Activated naive CD4-positive, alpha-beta T cell treated with anti-CD3 and anti-CD28 coated beads for 36 hours (primary cell): ENCODE results near the gene RNF223. TPM values are rescaled to one million over a fixed set of nuclear protein-coding genes. Genes with fewer than 3 reads are reported as not detected.
A peak's percentile ranks its signal among the peaks of the same experiment; 100 is the strongest.

Experiments used
- CTCF ChIA-PET: fragments of 350-600 bp; sonication (Branson Sonifier 250); formaldehyde crosslinking; loops from one replicate; lab custom pipeline; 2021; ENCODE audit warnings: antibody characterized with exemption; lab: Charles Lee
- DNase-seq: peaks from one replicate; pipeline ENCODE4 v3.0.0-alpha.2; 2020
- H3K27ac Mint-ChIP-seq: one replicate; pipeline ENCODE4 v1.8.0; 2021; ENCODE audit warnings: mild to moderate bottlenecking, mixed read lengths
- H3K27me3 Mint-ChIP-seq: one replicate; pipeline ENCODE4 v1.8.0; 2021; ENCODE audit warnings: low read depth, mixed read lengths
- H3K36me3 Mint-ChIP-seq: one replicate; pipeline ENCODE4 v1.8.0; 2021; ENCODE audit warnings: low read depth, mixed read lengths
- H3K4me1 Mint-ChIP-seq: one replicate; pipeline ENCODE4 v1.8.0; 2021; ENCODE audit warnings: low read depth, mixed read lengths
- H3K4me3 Mint-ChIP-seq: one replicate; pipeline ENCODE4 v1.8.0; 2021; ENCODE audit warnings: mild to moderate bottlenecking, moderate library complexity, mixed read lengths
- H3K9me3 Mint-ChIP-seq: one replicate; pipeline ENCODE4 v1.8.0; 2021; ENCODE audit warnings: mixed read lengths
- intact Hi-C: fragments of 100-400 bp; cut with micrococcal nuclease; formaldehyde crosslinking; loops from one replicate; pipeline ENCODE4 v1.15.1; 2023
- total RNA-seq, 2 experiments: library from RNA; stranded (reverse); gene quantifications; one replicate each; pipeline ENCODE4 v1.2.3, GENCODE V29; 2021

RNF223 gene
- total RNA-seq, 2 experiments from 2014 or later = not detected

DNA sequence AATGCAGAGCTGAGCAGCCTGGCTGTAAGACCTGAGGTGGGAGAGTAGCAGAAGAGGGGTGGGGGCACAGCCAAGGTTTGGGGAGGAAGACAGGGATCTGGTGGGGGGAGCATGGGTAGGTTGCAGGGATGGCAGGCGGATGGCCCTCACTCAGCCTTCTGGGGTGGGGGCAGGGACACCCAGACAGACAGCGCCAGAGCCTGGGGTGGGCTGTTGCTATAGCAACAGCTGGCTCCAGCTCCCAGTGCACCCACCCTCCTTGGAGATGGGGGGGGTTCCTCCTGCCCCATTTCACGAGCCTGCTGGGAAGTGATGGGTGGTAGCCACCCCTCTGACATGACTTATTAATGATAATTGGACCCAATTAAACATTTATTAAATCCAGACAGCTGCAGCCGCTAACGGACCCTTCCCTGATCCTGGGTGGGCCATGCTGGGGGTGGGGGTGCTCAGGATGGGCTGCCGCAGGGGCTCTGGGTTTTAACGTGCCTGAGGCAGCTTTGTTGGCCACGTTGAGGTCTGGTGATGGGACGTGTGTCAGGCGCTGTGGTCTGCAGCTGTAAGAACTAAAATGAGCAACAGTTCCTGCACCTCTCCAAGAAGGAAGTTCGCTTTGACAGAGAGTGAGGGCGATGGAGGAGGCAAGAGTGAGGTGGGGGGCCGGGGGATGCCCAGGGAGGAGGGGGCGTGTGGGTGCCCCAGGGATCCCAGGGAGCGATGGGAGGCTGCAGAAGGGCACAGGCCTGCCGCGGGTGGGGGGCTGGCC, 34.8 kb downstream of the RNF223 start:
- CTCF ChIA-PET = interaction anchor here (0.9 to 3.1 kb wide), 2 partner anchors 24 to 83 kb away, joined by 3 to 12 read pairs; no protein-coding TSS in a partner anchor
- H3K27me3 Mint-ChIP-seq = peaks cover 16% of the 10 kb centered on the region
- peaks cover 19% of the 10 kb centered on the region for H3K4me1 Mint-ChIP-seq
- no peak overlapping the region for H3K27ac Mint-ChIP-seq
- peak overlapping the region; percentile 57 for H3K4me3 Mint-ChIP-seq
- H3K36me3 Mint-ChIP-seq = no peaks in the 10 kb centered on the region
- intact Hi-C loops = loop anchor here (10.0 kb wide), 1 partner anchor 195 kb away; the partner anchor contains the start of genes B3GALT6 and SDF4
- H3K9me3 Mint-ChIP-seq = no peaks in the 10 kb centered on the region
- peak; percentile 66 for DNase-seq

DNA sequence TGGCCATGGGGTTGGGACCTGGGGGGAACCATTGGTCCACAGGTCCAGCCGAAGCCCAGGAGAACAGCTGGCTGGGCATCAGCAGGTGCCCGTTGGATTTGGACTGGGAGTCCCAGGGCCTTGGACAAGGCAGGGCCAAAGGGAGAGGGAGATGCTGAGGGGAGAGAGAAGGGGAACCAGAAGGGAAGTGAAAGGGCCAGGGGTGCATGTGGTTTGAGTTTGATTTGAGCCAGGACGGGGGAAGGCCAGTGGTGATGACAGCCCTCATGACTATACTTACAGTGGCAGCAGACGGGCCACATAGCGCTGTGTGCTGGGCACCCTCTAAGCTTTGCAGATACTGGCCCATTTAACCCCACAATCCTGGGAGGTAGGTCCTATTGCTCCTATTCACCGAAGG, 35.4 kb downstream of the RNF223 start:
- Mint-ChIP-seq H3K27ac (no peak overlapping the region), H3K4me1 (peaks cover 19% of the 10 kb centered on the region), H3K4me3 (no peak overlapping the region)

DNA sequence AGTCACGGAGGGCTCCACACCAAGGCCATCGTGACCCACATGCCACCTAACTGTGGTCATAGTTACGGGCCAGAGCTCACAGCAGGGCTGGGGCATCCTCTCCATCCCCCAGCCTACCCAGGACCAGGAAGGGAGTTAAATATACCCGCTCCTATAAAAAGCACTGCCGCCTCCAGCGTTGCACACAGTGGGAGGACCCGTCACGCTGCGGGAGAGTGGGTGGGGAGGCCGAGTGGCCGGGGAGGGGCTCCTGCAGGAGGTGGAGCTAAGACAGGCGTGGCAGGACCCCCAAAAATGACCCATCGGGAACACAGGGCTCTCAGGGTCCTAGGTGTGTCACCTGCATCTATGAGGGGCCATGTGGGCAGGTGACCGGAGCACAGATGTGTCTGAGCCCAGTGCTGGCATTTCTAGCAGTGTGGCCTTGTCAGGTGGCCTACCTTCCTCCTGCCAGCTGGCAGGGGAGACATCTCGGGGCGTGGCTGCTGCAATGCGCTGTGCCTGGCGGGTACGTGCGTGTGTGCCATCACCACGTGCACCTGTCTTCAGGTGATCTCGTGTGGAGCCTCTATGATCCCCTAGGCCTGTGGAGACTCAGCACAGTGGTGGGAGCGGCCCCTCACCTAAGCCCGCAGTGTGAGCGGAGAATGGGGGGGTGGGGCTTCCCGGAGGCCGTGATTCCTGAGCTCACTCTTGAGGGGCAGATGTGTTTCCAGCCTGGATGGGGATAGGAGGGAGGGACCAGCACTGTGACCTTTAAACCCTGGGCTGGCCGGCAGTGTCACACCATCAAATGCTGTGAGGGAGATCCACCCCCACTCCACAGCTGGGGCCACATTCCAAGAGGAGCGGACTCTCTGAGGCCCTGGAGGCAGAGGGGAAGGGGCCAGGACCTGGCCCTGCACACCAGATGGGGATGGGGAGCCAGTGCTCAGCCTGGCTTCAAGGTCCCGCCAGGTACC, 36.5 kb downstream of the RNF223 start:
- DNase-seq = no peak
- CTCF ChIA-PET = interaction anchor here (1.1 to 3.1 kb wide), 3 partner anchors 19 to 54 kb away, joined by 3 to 12 read pairs (median 3); no protein-coding TSS in a partner anchor
- Mint-ChIP-seq H3K27ac (no peak overlapping the region), H3K36me3 (no peaks in the 10 kb centered on the region), H3K4me3 (no peak overlapping the region), H3K27me3 (peaks cover 16% of the 10 kb centered on the region), H3K4me1 (peaks cover 19% of the 10 kb centered on the region), H3K9me3 (no peaks in the 10 kb centered on the region)
- intact Hi-C loops = loop anchor here (10.0 kb wide), 1 partner anchor 197 kb away; the partner anchor contains the start of genes B3GALT6 and SDF4

More for the DNA sequence above, 35.4 kb downstream of the RNF223 start:
- no peaks in the 10 kb centered on the region for H3K36me3 Mint-ChIP-seq
- DNase-seq = no peak
- peaks cover 16% of the 10 kb centered on the region for H3K27me3 Mint-ChIP-seq
- no peaks in the 10 kb centered on the region for H3K9me3 Mint-ChIP-seq
- intact Hi-C loops = loop anchor here (10.0 kb wide), 1 partner anchor 196 kb away; the partner anchor contains the start of genes B3GALT6 and SDF4
- CTCF ChIA-PET = interaction anchor here (1.1 to 3.1 kb wide), 3 partner anchors 20 to 55 kb away, joined by 3 to 12 read pairs (median 3); no protein-coding TSS in a partner anchor

DNA sequence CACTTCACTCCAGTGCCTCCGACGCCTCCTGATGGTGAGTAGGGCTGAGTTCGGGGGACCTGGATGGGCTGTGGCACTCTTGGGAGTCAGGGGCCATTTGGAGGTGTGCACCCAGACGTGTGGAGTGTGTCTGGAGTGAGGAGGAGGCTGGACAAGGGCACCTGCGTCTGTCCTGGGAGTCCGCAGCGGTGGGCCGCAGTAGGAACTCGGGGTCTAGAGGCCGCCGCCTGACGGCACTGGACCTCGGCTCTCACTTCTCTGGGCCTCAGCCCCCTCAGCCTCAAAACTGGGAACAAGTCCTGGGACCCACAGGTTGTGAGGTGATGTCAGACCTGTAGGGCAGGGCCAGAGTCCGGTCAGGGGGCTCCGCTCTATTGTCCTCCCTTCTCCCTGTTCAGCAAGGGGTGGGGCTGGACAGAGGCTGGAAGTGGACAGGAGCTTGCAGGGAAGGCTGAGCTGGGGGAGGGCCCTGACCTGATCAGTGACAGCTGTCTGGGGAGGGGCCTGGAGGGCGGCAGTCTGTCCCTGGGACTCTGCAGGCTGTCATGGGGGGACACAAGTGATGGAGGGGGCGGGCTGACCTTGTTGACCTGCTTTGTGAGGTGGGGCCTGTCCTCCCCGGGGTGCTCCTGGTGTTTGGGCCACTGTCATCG, 38.7 kb downstream of the RNF223 start:
- H3K4me3 Mint-ChIP-seq = no peak overlapping the region
- peaks cover 28% of the 10 kb centered on the region for H3K4me1 Mint-ChIP-seq
- CTCF ChIA-PET = no interaction called here
- no peak for DNase-seq
- no peak overlapping the region for H3K27ac Mint-ChIP-seq
- intact Hi-C loops = loop anchor here (10.0 kb wide), 1 partner anchor 199 kb away; the partner anchor contains the start of genes B3GALT6 and SDF4
- no peaks in the 10 kb centered on the region for H3K9me3 Mint-ChIP-seq
- peaks cover 23% of the 10 kb centered on the region for H3K27me3 Mint-ChIP-seq
- H3K36me3 Mint-ChIP-seq = no peaks in the 10 kb centered on the region

DNA sequence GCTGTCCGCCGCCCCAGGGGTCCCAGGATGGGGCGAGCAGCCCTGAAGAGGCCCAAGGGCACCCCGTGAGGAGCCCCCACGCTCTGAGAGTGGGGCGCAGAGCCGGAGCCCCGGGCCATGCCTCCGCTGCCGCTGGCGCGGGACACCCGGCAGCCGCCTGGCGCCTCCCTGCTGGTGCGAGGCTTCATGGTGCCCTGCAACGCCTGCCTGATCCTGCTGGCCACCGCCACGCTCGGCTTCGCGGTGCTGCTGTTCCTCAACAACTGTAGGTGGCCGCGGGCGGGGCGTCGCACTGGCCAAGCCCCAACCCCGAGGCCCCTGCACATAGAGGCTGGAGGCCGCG, 39.7 kb downstream of the RNF223 start:
- intact Hi-C loops = loop anchor here (10.0 kb wide), 1 partner anchor 200 kb away; the partner anchor contains the start of genes B3GALT6 and SDF4
- no peak for DNase-seq
- H3K4me3 Mint-ChIP-seq = peak overlapping the region; percentile 49
- H3K27me3 Mint-ChIP-seq = peaks cover 19% of the 10 kb centered on the region
- CTCF ChIA-PET = interaction anchor here (1.4 kb wide), 1 partner anchor 24 kb away, joined by 4 read pairs; no protein-coding TSS in a partner anchor
- peaks cover 20% of the 10 kb centered on the region for H3K4me1 Mint-ChIP-seq
- H3K27ac Mint-ChIP-seq = no peak overlapping the region
- H3K36me3 Mint-ChIP-seq = no peaks in the 10 kb centered on the region
- H3K9me3 Mint-ChIP-seq = no peaks in the 10 kb centered on the region

DNA sequence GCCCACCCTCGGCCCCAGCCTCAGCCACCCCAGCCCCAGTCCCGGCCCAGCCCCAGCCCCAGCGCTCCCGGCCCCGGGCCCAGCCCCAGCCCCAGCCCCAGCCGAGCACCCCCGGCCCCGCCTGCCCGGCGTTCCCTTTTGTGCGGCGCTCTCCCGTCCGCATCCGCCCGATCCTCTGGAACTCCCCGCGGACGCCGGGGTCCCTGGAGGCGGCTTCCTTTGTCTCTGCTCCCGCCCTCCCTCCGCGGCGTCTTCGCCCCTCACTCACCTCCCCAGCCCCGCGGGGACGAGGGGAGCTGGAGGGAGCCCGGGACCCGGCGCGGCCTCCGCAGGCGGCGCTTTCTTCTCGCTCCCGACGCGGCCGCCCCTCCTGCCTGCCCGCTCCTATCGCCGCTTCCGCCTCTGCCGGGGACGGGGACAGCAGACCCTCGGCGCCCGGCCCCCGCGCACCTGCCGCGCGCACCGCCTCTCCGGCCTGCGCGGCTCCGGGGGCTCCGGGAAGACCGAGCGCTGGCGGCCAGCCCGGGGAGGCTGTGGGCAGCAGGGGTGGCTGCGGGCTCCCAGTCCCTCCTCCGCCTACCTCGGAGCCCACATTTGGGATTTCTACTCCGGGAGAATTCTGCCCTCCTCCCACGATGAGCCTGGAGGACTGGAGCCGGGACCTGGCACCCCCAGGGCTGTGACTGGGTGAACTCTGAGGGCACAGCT, 40.2 kb downstream of the RNF223 start:
- Mint-ChIP-seq H3K27me3 (peaks cover 14% of the 10 kb centered on the region), H3K36me3 (no peaks in the 10 kb centered on the region), H3K4me3 (peak overlapping the region; percentile 49), H3K27ac (no peak overlapping the region), H3K9me3 (no peaks in the 10 kb centered on the region), H3K4me1 (peaks cover 15% of the 10 kb centered on the region)
- peak; percentile 49 for DNase-seq
- CTCF ChIA-PET = interaction anchor here (0.6 to 2.4 kb wide), 6 partner anchors 11 to 430 kb away, joined by 3 to 19 read pairs (median 4); no protein-coding TSS in a partner anchor
- intact Hi-C loops = loop anchor here (1.0 to 10.0 kb wide), 8 partner anchors 21 to 338 kb away; partner anchors contain the start of genes B3GALT6, C1orf159, ISG15 and PUSL1

DNA sequence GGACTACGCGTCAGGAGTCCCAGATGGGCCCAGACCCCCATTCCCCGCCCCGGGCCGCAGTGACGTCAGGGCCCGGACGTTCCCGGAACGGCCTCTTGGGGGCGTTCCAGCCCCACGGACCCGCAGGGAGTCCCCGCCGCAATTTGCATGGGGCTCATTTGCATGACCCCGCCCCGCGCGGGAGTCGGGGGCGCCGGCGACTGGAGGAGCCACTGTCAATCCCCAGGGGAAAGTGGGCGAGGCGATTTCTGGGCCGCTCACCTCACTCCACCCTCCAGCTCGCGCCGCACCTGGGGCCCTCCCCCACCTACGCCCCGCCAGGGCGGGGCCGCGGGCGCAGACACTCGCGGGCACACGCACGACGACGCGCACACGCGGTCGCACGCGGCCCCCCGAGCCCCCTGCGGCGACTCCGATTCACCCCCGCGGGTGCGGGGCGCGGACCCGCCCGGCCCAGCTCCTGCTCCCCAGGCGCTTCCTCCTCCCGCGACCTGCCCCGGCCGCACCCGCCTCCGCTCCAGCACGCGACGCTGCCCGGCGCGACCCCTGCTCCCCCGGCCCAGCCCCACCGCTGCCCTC, 41.0 kb downstream of the RNF223 start:
- Mint-ChIP-seq H3K36me3 (no peaks in the 10 kb centered on the region), H3K27me3 (peaks cover 9% of the 10 kb centered on the region), H3K4me1 (peaks cover 9% of the 10 kb centered on the region), H3K9me3 (no peaks in the 10 kb centered on the region), H3K27ac (no peak overlapping the region), H3K4me3 (peak overlapping the region; percentile 45)
- DNase-seq = peak; percentile 97
- CTCF ChIA-PET = interaction anchor here (0.6 to 2.4 kb wide), 7 partner anchors 10 to 431 kb away, joined by 3 to 19 read pairs (median 5); no protein-coding TSS in a partner anchor
- intact Hi-C loops = loop anchor here (1.0 to 10.0 kb wide), 8 partner anchors 20 to 339 kb away; partner anchors contain the start of genes B3GALT6, C1orf159, ISG15 and PUSL1

DNA sequence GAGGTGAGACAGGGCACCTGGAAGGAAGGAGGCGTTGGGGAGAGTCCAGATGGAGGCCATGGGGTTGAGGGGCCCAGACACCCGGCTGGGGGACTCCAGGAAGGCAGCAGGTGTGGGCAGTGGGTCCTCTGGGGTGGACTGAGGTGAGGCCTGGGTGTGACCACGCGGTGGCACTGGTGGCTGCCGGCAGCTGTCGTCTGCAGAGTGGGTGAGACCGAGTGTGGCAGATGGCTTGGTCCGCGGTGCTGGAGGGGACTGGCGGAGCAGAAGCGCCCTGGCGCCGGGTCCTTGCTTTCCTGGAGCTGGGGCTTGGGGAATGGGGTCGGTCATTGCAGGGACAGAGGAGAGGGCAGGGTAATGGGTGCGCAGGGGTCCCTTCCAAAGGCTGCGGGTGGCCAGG, 41.7 kb downstream of the RNF223 start:
- peaks cover 9% of the 10 kb centered on the region for H3K4me1 Mint-ChIP-seq
- no peaks in the 10 kb centered on the region for H3K36me3 Mint-ChIP-seq
- DNase-seq = peak; percentile 42
- intact Hi-C loops = loop anchor here (2.0 to 10.0 kb wide), 4 partner anchors 20 to 276 kb away; partner anchors contain the start of genes B3GALT6, ISG15, PUSL1 and SDF4
- peak overlapping the region; percentile 51 for H3K4me3 Mint-ChIP-seq
- no peaks in the 10 kb centered on the region for H3K9me3 Mint-ChIP-seq
- H3K27me3 Mint-ChIP-seq = peaks cover 9% of the 10 kb centered on the region
- H3K27ac Mint-ChIP-seq = peak overlapping the region; percentile 36
- CTCF ChIA-PET = interaction anchor here (1.5 to 2.4 kb wide), 3 partner anchors 31 to 90 kb away, joined by 7 to 19 read pairs (median 10); no protein-coding TSS in a partner anchor

DNA sequence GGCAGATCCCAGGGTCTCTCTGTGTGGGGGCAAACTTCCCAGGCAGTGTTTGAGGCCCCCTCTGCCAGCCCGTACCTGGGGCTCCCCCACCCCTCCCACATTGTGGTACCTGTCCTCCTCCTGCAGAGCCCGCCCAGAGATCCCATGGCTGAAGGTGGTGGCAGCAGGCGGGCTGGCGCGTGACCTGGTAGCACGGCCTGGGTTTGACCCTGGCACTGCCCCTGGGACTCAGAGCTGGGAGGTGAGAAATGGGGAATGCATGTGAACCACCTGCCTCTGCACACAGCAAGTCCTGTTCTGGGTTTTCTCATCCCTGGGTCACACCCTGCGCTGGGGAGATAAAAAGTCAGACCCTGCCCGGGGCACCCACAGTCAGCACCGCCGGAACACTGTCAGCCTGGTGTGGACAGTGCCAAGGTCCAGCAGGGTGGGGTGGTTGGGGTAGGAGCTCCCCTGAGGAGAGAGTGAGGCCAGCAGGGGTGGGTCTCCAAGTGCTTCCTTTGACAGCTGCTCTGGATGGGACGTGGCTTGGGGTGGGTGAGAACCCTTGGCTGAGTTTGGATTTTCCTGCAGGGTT, 42.4 kb downstream of the RNF223 start:
- H3K4me3 Mint-ChIP-seq = no peak overlapping the region
- H3K9me3 Mint-ChIP-seq = no peaks in the 10 kb centered on the region
- peaks cover 9% of the 10 kb centered on the region for H3K4me1 Mint-ChIP-seq
- CTCF ChIA-PET = interaction anchor here (2.2 to 2.4 kb wide), 2 partner anchors 32 to 48 kb away, joined by 10 to 19 read pairs; no protein-coding TSS in a partner anchor
- H3K36me3 Mint-ChIP-seq = no peaks in the 10 kb centered on the region
- DNase-seq = no peak
- no peak overlapping the region for H3K27ac Mint-ChIP-seq
- H3K27me3 Mint-ChIP-seq = peaks cover 9% of the 10 kb centered on the region
- intact Hi-C loops = loop anchor here (2.0 to 10.0 kb wide), 4 partner anchors 19 to 277 kb away; partner anchors contain the start of genes B3GALT6, ISG15, PUSL1 and SDF4
